Measurements from ENCODE around the gene MAP6.

The MAP6 gene

DNA sequence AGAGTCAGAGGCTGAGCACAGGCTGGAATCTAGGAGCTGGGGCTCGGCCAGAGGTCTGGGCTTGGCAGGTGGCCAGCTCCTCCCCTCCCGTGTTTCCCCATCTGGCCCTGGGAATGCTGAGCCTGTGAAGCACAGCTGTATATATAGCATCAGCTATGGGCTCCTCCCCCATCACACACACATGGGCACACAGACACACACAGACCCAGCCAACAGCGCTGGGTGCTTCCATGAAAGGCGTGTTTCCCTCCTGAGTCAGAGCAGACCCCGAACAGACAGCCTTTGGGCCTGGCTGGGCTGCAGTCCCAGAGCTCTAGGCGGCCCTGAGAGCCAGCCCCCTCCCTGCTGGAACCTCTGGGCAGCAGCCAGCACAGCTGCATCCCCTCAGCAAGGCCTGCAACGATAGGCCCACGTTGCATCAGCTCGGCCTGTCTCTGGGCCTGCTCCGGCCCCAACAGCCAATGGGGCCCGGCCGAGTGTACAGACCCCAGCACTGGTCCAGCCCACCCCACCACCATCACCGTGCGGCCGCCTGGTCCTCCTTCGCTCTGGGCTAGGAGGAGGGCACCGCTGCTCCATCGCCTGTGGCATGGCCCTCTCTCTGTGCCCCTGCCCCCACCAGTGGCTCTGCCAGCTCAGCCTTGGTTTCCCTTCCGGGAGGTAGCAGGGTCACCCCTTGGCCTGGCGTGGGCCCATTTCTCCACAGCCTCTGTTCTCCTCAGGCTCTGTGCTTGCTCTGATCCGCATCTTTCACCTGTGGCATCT, 114.4 kb downstream of the MAP6 start:
- no peak for DNase-seq (ENCODE audit: low spot score)
- TF ChIP-seq, protein P1, sequence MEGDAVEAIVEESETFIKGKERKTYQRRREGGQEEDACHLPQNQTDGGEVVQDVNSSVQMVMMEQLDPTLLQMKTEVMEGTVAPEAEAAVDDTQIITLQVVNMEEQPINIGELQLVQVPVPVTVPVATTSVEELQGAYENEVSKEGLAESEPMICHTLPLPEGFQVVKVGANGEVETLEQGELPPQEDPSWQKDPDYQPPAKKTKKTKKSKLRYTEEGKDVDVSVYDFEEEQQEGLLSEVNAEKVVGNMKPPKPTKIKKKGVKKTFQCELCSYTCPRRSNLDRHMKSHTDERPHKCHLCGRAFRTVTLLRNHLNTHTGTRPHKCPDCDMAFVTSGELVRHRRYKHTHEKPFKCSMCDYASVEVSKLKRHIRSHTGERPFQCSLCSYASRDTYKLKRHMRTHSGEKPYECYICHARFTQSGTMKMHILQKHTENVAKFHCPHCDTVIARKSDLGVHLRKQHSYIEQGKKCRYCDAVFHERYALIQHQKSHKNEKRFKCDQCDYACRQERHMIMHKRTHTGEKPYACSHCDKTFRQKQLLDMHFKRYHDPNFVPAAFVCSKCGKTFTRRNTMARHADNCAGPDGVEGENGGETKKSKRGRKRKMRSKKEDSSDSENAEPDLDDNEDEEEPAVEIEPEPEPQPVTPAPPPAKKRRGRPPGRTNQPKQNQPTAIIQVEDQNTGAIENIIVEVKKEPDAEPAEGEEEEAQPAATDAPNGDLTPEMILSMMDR (IDR thresholded peaks at IDR 0.05; ENCODE audit: extremely low read depth, insufficient read depth, missing control alignments), result no peak
- in situ Hi-C loops (cut with MboI; ENCODE audit: low pct_unique_long_range_greater_than_20kb, low sequenced_read_pairs, unreplicated experiment), result no loop called here

DNA sequence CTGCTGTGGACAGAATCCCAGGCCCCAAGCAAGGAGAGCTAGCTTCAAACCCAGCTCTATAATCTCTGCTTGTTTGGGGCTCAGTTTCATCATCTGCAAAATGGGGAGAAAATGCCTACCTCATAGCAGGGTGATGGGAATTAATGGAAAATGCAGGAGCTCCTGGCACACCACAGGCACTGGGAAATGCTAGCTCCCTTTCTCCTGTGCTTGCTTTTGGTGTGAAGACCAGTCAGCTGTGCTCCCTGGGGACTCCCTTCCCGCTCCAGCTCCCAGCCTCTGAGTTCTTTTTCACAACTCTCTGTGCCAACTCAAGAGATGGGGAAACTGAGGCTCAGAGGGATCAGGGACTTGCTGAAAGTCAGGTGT, 115.0 kb downstream of the MAP6 start:
- in situ Hi-C loops (cut with MboI; ENCODE audit: low pct_unique_long_range_greater_than_20kb, low sequenced_read_pairs, unreplicated experiment), result no loop called here
- TF ChIP-seq, protein P1 (IDR thresholded peaks at IDR 0.05; ENCODE audit: extremely low read depth, insufficient read depth, missing control alignments), result no peak
- DNase-seq (ENCODE audit: low spot score), result no peak

DNA sequence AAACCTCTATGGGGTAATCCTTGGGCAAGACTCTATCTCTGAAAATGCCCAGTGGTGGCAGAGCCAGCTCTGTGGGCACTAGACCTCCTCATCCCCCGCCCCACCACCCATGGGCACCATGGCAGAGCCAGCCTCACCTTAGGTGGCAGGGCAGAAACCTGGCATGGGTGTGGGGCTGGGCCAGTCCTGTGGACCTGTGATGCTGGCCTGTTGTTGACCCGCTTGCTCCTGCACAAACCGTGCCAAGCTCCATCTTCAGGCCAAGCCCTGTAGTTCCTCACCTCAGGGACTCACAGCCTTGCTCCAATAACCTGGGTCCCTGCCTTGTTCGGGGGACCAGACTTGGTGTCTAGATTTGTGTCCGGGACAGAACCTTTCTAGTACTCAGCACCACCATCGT, 115.7 kb downstream of the MAP6 start:
- in situ Hi-C loops (cut with MboI; ENCODE audit: low pct_unique_long_range_greater_than_20kb, low sequenced_read_pairs, unreplicated experiment), result no loop called here
- TF ChIP-seq, protein P1 (IDR thresholded peaks at IDR 0.05; ENCODE audit: extremely low read depth, insufficient read depth, missing control alignments), result no peak
- DNase-seq (ENCODE audit: low spot score), result no peak

DNA sequence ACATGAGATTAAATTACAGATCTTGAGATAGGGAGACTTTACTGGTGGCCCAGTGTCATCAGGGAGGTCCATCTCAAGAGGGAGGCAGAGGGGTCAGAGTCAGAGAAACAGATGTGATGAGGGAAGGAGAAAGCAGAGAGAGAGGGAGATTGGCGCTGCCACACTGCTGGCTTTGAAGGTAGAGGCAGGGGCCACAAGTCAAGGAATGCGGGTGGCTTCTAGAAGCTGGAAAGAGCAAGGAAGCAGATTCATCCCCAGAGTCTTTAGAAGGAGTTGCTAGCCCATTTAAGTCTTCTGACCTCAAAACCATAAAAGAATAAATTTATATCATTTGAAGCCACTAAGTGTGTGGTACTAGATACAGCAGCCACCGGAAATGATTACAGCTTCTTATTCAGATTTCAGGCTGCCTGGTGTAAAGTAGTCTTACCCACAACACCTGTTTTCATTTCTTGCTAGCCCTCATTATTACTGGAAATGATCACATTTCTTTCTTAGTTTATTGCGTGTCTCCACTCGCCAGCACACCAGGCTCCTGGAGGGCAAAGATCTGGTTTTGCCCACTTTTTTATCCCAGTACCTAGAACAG, 119.4 kb downstream of the MAP6 start:
- TF ChIP-seq, protein P1 (IDR thresholded peaks at IDR 0.05; ENCODE audit: extremely low read depth, insufficient read depth, missing control alignments), result no peak
- in situ Hi-C loops (cut with MboI; ENCODE audit: low pct_unique_long_range_greater_than_20kb, low sequenced_read_pairs, unreplicated experiment), result no loop called here
- no peak for DNase-seq (ENCODE audit: low spot score)

DNA sequence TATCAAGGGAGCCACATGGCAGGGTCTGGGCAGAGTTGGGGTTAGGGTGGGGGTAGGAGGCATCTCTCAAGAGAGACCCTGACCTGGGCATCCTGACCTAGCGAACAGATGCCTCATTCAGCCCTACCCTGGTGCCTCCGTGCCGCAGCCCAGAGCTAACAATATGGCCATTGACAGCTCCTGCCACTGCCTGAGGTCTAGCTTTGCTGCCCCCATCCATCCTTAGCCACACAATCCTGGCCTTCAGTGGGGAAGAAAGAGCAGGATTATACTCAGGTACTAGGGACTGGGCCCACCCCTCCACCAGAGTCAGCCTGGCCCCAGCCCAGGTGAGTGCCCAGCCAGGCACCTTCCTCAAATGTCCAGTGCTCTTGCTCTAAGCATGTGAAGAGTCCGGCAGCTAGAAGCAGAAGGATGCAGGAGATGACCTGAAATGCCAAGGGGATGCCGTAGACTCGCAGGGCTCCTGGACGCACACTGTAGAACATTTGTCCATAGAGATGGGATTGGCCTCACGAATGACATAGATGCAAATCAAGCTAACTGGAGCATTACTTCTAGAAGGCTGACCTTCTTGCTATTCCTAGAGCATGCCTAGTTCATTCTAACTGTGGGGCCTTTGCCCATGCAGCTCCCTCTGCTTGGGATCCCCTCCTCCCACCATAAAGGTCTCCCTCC, 120.1 kb downstream of the MAP6 start:
- TF ChIP-seq, protein P1 (IDR thresholded peaks at IDR 0.05; ENCODE audit: extremely low read depth, insufficient read depth, missing control alignments), result no peak
- in situ Hi-C loops (cut with MboI; ENCODE audit: low pct_unique_long_range_greater_than_20kb, low sequenced_read_pairs, unreplicated experiment), result no loop called here
- DNase-seq (ENCODE audit: low spot score), result no peak

DNA sequence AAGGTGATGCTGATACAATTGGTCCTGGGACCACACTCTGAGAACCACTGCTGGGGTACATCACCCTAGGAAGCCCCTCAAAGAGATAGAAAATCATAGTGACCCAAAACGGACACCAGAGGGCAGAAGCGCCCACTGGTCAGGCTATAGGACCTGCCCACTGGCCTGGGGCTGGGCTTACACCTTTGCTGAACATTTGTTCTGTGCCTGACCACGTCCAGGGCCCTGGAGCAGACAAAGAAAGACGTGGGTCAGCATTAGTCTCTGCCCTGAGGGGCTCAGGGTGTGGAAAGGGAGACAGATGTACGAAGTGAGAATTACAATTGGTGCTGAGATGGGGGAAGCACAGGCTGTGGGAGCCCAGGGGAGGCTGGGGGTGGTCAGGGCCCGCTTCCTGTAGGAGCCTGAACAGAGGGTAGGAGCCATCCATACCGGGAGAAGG, 121.2 kb downstream of the MAP6 start:
- TF ChIP-seq, protein P1 (IDR thresholded peaks at IDR 0.05; ENCODE audit: extremely low read depth, insufficient read depth, missing control alignments), result peak; percentile 71
- DNase-seq (ENCODE audit: low spot score), result peak; percentile 83
- in situ Hi-C loops (cut with MboI; ENCODE audit: low pct_unique_long_range_greater_than_20kb, low sequenced_read_pairs, unreplicated experiment), result no loop called here

Measured in GM13977 (cell line).